Keratinocyte (primary cell): Measurements from ENCODE around the gene BBS9. TPM values are rescaled to one million over a fixed set of nuclear protein-coding genes. Genes with fewer than 3 reads are reported as not detected.

Source experiments
- DNase-seq: peaks from one replicate; pipeline ENCODE4 v3.0.0-alpha.2; 2011; ENCODE audit warnings: low read depth, missing footprints, low spot score
- FAIRE-seq: peaks from 2 replicates; lab custom pipeline; 2011; peaks lifted over from hg19 to GRCh38; lab: Jason Lieb, UNC
- H2AFZ ChIP-seq: 2 replicates; pipeline ENCODE4 v1.6.0; 2012; ENCODE audit warnings: low read length, control low read depth, inconsistent platforms; ENCODE audit not compliant: control insufficient read depth
- H3K27ac ChIP-seq: 2 replicates; pipeline ENCODE4 v1.5.1; 2011; ENCODE audit warnings: low read length; ENCODE audit not compliant: control insufficient read depth, insufficient read depth
- H3K27me3 ChIP-seq: 3 replicates; pipeline ENCODE4 v1.6.0; 2011; ENCODE audit warnings: low read length; ENCODE audit not compliant: control insufficient read depth, insufficient read depth; ENCODE audit errors: extremely low read depth
- H3K36me3 ChIP-seq, 2 experiments: 2 replicates in 1 of 2; 3 replicates in 1 of 2; pipeline ENCODE4 v1.5.1; 2011; ENCODE audit warnings: low read length in 2 of 2, mild to moderate bottlenecking in 1 of 2; ENCODE audit not compliant: control insufficient read depth in 2 of 2, insufficient read depth in 2 of 2; ENCODE audit errors: extremely low read depth in 1 of 2
- H3K4me1 ChIP-seq: 3 replicates; pipeline ENCODE4 v1.5.1; 2011; ENCODE audit warnings: low read length; ENCODE audit not compliant: control insufficient read depth, insufficient read depth; ENCODE audit errors: extremely low read depth
- H3K4me2 ChIP-seq: 3 replicates; pipeline ENCODE4 v1.6.0; 2011; ENCODE audit warnings: low read depth, low read length; ENCODE audit not compliant: control insufficient read depth, insufficient read depth; ENCODE audit errors: extremely low read depth
- H3K4me3 ChIP-seq, 3 experiments: fragments of 200-600 bp in 1 of 3; sonication (generic) in 1 of 3; 2 replicates in 2 of 3; 3 replicates in 1 of 3; pipeline ENCODE4 v1.5.1; 2011 to 2016; ENCODE audit warnings: low read length in 3 of 3, mild to moderate bottlenecking in 3 of 3, control low read depth in 2 of 3, inconsistent platforms in 1 of 3, low read depth in 1 of 3, mixed read lengths in 1 of 3, mixed run types in 1 of 3, moderate library complexity in 1 of 3; ENCODE audit not compliant: control insufficient read depth in 2 of 3, insufficient read depth in 2 of 3; ENCODE audit errors: extremely low read depth in 1 of 3
- H3K79me2 ChIP-seq: 2 replicates; pipeline ENCODE4 v1.6.0; 2012; ENCODE audit warnings: low read length; ENCODE audit not compliant: control insufficient read depth, insufficient read depth
- H3K9ac ChIP-seq: 3 replicates; pipeline ENCODE4 v1.6.0; 2011; ENCODE audit warnings: low read length; ENCODE audit not compliant: control insufficient read depth, insufficient read depth; ENCODE audit errors: extremely low read depth
- H3K9me1 ChIP-seq: 3 replicates; pipeline ENCODE4 v1.6.0; 2011; ENCODE audit warnings: low read length; ENCODE audit not compliant: control insufficient read depth, insufficient read depth; ENCODE audit errors: extremely low read depth
- H3K9me3 ChIP-seq: 2 replicates; pipeline ENCODE4 v1.5.1; 2012; ENCODE audit warnings: low read depth, low read length; ENCODE audit not compliant: control insufficient read depth
- H4K20me1 ChIP-seq: 3 replicates; pipeline ENCODE4 v1.6.0; 2011; ENCODE audit warnings: low read length; ENCODE audit not compliant: control insufficient read depth, insufficient read depth; ENCODE audit errors: extremely low read depth
- EZH2 ChIP-seq: IDR thresholded peaks from one replicate; pipeline ENCODE4 v1.6.1; 2012; ENCODE audit warnings: inconsistent platforms, mild to moderate bottlenecking, low read length, moderate library complexity
- dilution Hi-C: fragments of 300-500 bp; cut with MboI; formaldehyde crosslinking; loops from one replicate; pipeline ENCODE4 v1.7.0; 2020; ENCODE audit warnings: low sequenced_read_pairs; ENCODE audit not compliant: extremely low pct_ligation_motif_present
- polyA plus RNA-seq, 5 experiments: library from polyadenylated mRNA; depleted of rRNA in 3 of 5; stranded (reverse) in 3 of 5; stranded (forward) in 1 of 5; unstranded in 1 of 5; fragments of >200 nt; gene quantifications; 1 replicate in 1 of 5; 2 replicates in 3 of 5; 3 replicates in 1 of 5; pipeline versions ENCODE4 v1.2.1 to v1.2.3, GENCODE V29; 2011 to 2012; ENCODE audit warnings: missing spikeins in 2 of 5, low read depth in 1 of 5, low replicate concordance in 1 of 5
- TF ChIP-seq, protein P1 (sequence below), 3 experiments: IDR thresholded peaks in 1 of 3; conservative IDR thresholded peaks in 1 of 3; optimal IDR thresholded peaks in 1 of 3; 2 replicates in 2 of 3; 3 replicates in 1 of 3; pipeline versions ENCODE3 to v1.5.1; 2011; ENCODE audit warnings: low read length in 3 of 3, mild to moderate bottlenecking in 3 of 3, moderate library complexity in 2 of 3, control low read depth in 1 of 3, inconsistent platforms in 1 of 3; ENCODE audit not compliant: insufficient read depth in 2 of 3; ENCODE audit errors: extremely low read depth in 1 of 3

Gene BBS9
- polyA plus RNA-seq, 1 donor (not counting 4 experiments of a cell fraction or from before 2014, with no cell fraction given) = 7.6 TPM

DNA sequence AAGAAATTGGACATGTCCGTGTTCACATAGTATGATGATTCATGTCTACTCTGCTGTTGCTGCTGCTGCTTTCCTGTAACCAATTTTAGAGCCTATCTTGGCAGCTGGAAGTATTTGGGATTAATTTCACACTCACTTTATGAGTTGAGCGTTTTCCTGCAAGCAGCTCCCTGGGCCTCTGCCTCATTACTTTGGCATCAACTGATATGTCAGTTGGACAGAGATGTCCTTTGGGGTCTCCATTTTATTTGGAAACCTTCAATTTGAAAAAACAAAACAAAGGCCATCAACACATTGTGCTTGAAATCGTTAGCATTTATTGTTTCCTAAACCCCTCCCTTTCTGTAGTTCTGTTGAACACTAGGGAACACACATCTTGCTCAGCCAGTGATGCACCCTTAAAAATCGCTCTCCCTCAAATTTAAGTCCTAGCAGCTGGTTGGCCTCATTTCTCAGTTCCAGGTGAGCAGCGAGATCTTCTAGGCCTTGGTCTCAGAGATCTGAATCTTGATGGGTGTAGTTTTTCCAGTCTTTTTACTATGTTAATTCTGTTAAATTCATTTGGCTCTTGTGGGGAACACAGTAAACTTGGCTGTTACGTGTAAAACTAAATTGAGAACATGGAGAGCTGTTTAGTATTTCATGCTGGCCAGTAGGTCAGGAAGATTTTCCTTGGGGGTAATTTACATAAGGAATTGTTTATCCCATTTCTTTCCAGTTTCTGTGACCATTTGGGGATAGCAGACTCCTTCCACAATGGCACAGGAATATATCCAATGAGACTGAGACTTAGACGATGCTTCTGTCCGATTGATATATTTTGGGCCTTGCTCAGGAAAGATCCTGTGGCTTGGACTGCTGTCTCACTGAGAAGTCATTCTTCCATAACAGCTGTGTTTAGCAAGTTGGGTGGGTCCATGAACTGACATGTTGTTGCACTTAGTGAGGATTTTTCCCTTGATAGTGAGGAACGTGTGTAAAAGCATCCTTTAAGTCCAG is 371.6 kb downstream of the BBS9 start:
- TF ChIP-seq EZH2 = no peak
- TF ChIP-seq, protein P1, sequence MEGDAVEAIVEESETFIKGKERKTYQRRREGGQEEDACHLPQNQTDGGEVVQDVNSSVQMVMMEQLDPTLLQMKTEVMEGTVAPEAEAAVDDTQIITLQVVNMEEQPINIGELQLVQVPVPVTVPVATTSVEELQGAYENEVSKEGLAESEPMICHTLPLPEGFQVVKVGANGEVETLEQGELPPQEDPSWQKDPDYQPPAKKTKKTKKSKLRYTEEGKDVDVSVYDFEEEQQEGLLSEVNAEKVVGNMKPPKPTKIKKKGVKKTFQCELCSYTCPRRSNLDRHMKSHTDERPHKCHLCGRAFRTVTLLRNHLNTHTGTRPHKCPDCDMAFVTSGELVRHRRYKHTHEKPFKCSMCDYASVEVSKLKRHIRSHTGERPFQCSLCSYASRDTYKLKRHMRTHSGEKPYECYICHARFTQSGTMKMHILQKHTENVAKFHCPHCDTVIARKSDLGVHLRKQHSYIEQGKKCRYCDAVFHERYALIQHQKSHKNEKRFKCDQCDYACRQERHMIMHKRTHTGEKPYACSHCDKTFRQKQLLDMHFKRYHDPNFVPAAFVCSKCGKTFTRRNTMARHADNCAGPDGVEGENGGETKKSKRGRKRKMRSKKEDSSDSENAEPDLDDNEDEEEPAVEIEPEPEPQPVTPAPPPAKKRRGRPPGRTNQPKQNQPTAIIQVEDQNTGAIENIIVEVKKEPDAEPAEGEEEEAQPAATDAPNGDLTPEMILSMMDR (optimal IDR thresholded peaks at IDR 0.05 in 1 of 3, IDR thresholded peaks at IDR 0.05 in 1 of 3, conservative IDR thresholded peaks at IDR 0.05 in 1 of 3; ENCODE audit: extremely low read depth in 1 of 3, insufficient read depth in 2 of 3, low read length in 3 of 3) = no peak
- H3K9ac ChIP-seq = no peak overlapping the region

DNA sequence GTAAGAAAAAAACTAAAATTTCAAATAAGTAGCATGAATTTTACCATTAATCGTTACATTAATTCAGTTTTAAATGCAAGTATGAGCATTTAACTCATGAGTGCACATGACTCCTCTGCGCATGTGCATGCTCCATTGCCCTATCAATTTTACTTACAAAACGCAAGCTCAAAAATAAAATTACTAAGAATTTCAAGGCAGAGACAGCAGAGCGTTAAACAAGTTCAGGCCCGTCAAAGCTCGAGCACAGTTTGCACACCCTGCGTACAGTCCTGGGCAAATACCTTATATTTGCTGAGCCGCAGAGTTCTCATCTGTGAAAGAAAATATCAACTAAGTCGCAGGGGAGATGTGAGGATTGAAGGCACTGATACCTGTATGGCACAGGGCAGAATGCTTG is 373.6 kb downstream of the BBS9 start:
- peak; percentile 2 for DNase-seq
- no peak overlapping the region for H3K4me3 ChIP-seq
- dilution Hi-C loops = no loop called here

More for the DNA sequence above, 371.6 kb downstream of the BBS9 start:
- no peaks in the 10 kb centered on the region for H3K9me3 ChIP-seq
- H3K79me2 ChIP-seq = no peaks in the 10 kb centered on the region
- H3K27ac ChIP-seq = no peak overlapping the region
- no peaks in the 10 kb centered on the region for H3K27me3 ChIP-seq
- peaks cover 9% of the 10 kb centered on the region for H3K4me1 ChIP-seq
- no peaks in the 10 kb centered on the region for H3K36me3 ChIP-seq
- dilution Hi-C loops = no loop called here
- H4K20me1 ChIP-seq = no peaks in the 10 kb centered on the region
- H2AFZ ChIP-seq = no peak overlapping the region
- H3K4me2 ChIP-seq = no peak overlapping the region
- no peak overlapping the region for H3K4me3 ChIP-seq
- H3K9me1 ChIP-seq = no peaks in the 10 kb centered on the region
- no peak for DNase-seq
- FAIRE-seq = no peak

More for the DNA sequence above, 373.6 kb downstream of the BBS9 start:
- no peaks in the 10 kb centered on the region for H3K27me3 ChIP-seq
- TF ChIP-seq, protein P1 (optimal IDR thresholded peaks at IDR 0.05 in 1 of 3, IDR thresholded peaks at IDR 0.05 in 1 of 3, conservative IDR thresholded peaks at IDR 0.05 in 1 of 3; ENCODE audit: extremely low read depth in 1 of 3, insufficient read depth in 2 of 3, low read length in 3 of 3) = no peak
- no peak for TF ChIP-seq EZH2
- H3K9me1 ChIP-seq = no peaks in the 10 kb centered on the region
- FAIRE-seq = peak; percentile 36
- H3K4me1 ChIP-seq = peaks cover 9% of the 10 kb centered on the region
- H3K9me3 ChIP-seq = no peaks in the 10 kb centered on the region
- H3K27ac ChIP-seq = no peak overlapping the region
- H3K36me3 ChIP-seq = no peaks in the 10 kb centered on the region
- H3K9ac ChIP-seq = no peak overlapping the region
- peak overlapping the region; percentile 5 for H2AFZ ChIP-seq
- H3K79me2 ChIP-seq = no peaks in the 10 kb centered on the region
- H3K4me2 ChIP-seq = peak overlapping the region; percentile 11
- H4K20me1 ChIP-seq = no peaks in the 10 kb centered on the region
